Type B pancreatic cell (in vitro differentiated cells): Measurements from ENCODE around the gene ACIN1. TPM values are rescaled to one million over a fixed set of nuclear protein-coding genes. Genes with fewer than 3 reads are reported as not detected.

ENCODE experiments used
- DNase-seq: peaks from one replicate; pipeline ENCODE4 v3.0.0; 2021; ENCODE audit warnings: mixed read lengths; ENCODE audit not compliant: unreplicated experiment; ENCODE audit errors: extremely low spot score
- H3K27ac Mint-ChIP-seq: 2 replicates; pipeline ENCODE4 v1.8.0; 2021; ENCODE audit warnings: mild to moderate bottlenecking, mixed read lengths
- H3K27me3 Mint-ChIP-seq: 2 replicates; pipeline ENCODE4 v1.8.0; 2021; ENCODE audit warnings: mixed read lengths
- H3K36me3 Mint-ChIP-seq: 2 replicates; pipeline ENCODE4 v1.8.0; 2021; ENCODE audit warnings: mixed read lengths
- H3K4me1 Mint-ChIP-seq: one replicate; pipeline ENCODE4 v1.8.0; 2021; ENCODE audit warnings: mixed read lengths; ENCODE audit not compliant: unreplicated experiment
- H3K4me3 Mint-ChIP-seq: 2 replicates; pipeline ENCODE4 v1.8.0; 2021; ENCODE audit warnings: mild to moderate bottlenecking, mixed read lengths
- H3K9me3 Mint-ChIP-seq: 2 replicates; pipeline ENCODE4 v1.8.0; 2021; ENCODE audit warnings: mixed read lengths
- CTCF ChIP-seq: fragments of 200-600 bp; sonication (generic); conservative IDR thresholded peaks from 2 replicates; pipeline ENCODE4 v1.5.0; 2021; ENCODE audit warnings: antibody characterized with exemption, mild to moderate bottlenecking
- total RNA-seq: library from RNA; stranded (reverse); gene quantifications from 2 replicates; pipeline ENCODE4 v1.2.1, GENCODE V29; 2021; ENCODE audit warnings: low replicate concordance

The ACIN1 gene
- total RNA-seq, 1 donor from 2014 or later = 342 TPM

- no peak for TF ChIP-seq CTCF
- Mint-ChIP-seq H3K4me3 (no peak overlapping the region), H3K4me1 (no peaks in the 10 kb centered on the region), H3K9me3 (no peaks in the 10 kb centered on the region), H3K27ac (no peak overlapping the region), H3K36me3 (peaks cover 5% of the 10 kb centered on the region), H3K27me3 (no peaks in the 10 kb centered on the region)
- no peak for DNase-seq
Measured at GRCh38 chr14:23132970-23133369, 38.0 kb upstream of the ACIN1 start.

GRCh38 chr14:23131482-23131881 is 36.5 kb upstream of the ACIN1 start:
- no peak for TF ChIP-seq CTCF
- Mint-ChIP-seq H3K27ac (no peak overlapping the region), H3K27me3 (no peaks in the 10 kb centered on the region), H3K36me3 (peaks cover 5% of the 10 kb centered on the region), H3K4me1 (no peaks in the 10 kb centered on the region), H3K4me3 (no peak overlapping the region), H3K9me3 (no peaks in the 10 kb centered on the region)
- DNase-seq = no peak

GRCh38 chr14:23130871-23131270 is 35.9 kb upstream of the ACIN1 start:
- H3K4me3 Mint-ChIP-seq = no peak overlapping the region
- no peak overlapping the region for H3K27ac Mint-ChIP-seq
- no peaks in the 10 kb centered on the region for H3K27me3 Mint-ChIP-seq
- H3K9me3 Mint-ChIP-seq = no peaks in the 10 kb centered on the region
- no peak for DNase-seq
- no peaks in the 10 kb centered on the region for H3K4me1 Mint-ChIP-seq
- no peak for TF ChIP-seq CTCF
- peaks cover 5% of the 10 kb centered on the region for H3K36me3 Mint-ChIP-seq

GRCh38 chr14:23129759-23130316 is 34.9 kb upstream of the ACIN1 start:
- Mint-ChIP-seq H3K27ac (no peak overlapping the region), H3K4me3 (no peak overlapping the region), H3K4me1 (no peaks in the 10 kb centered on the region), H3K27me3 (no peaks in the 10 kb centered on the region), H3K9me3 (no peaks in the 10 kb centered on the region), H3K36me3 (peaks cover 5% of the 10 kb centered on the region)
- TF ChIP-seq CTCF = no peak
- DNase-seq = no peak

GRCh38 chr14:23128969-23129758 is 34.2 kb upstream of the ACIN1 start:
- TF ChIP-seq CTCF = no peak
- Mint-ChIP-seq H3K36me3 (peaks cover 5% of the 10 kb centered on the region), H3K9me3 (no peaks in the 10 kb centered on the region), H3K27ac (peak overlapping the region; percentile 3), H3K4me3 (no peak overlapping the region), H3K4me1 (peaks cover 2% of the 10 kb centered on the region), H3K27me3 (no peaks in the 10 kb centered on the region)
- no peak for DNase-seq
